HL-60 (cell line): ENCODE results near the gene PSMD12.
"Not testable (repeated sequence)": the region's sequence is repeated elsewhere in the genome, so short reads cannot be mapped to it uniquely, and the experiment has no call there.

Source experiments
- CTCF ChIP-seq: IDR thresholded peaks from one replicate; pipeline ENCODE4 v1.5.1; 2011; ENCODE audit warnings: low read length, control low read depth, inconsistent platforms; ENCODE audit not compliant: insufficient read depth
- GABPA ChIP-seq: IDR thresholded peaks from 2 replicates; pipeline ENCODE4 v1.6.1; 2012; ENCODE audit warnings: low read depth
- POLR2AphosphoS5 ChIP-seq: IDR thresholded peaks from 2 replicates; pipeline ENCODE4 v1.6.1; 2012; ENCODE audit warnings: low read depth
- REST ChIP-seq: IDR thresholded peaks from 2 replicates; pipeline ENCODE4 v1.6.1; 2012; ENCODE audit warnings: low read depth; ENCODE audit not compliant: insufficient replicate concordance

GRCh38 chr17:67388536-67388935, 22.2 kb upstream of the PSMD12 start:
- TF ChIP-seq CTCF, POLR2AphosphoS5, REST, GABPA: not testable (repeated sequence)
